Activated CD4-positive, alpha-beta T cell treated with anti-CD3 and anti-CD28 coated beads, Interleukin-2, amount 50 U/mL, for 24 hours (primary cell): Measurements from ENCODE around the gene TPK1.
"Not testable (repeated sequence)": the region's sequence is repeated elsewhere in the genome, so short reads cannot be mapped to it uniquely, and the experiment has no call there.

Experiments
- DNase-seq, 2 donors: peaks; one replicate each; pipeline ENCODE4 v3.0.0-alpha.2; 2020; ENCODE audit warnings: low read depth in 1 of 2, low spot score in 1 of 2

The TPK1 gene

GRCh38 chr7:144728551-144728950 lies 107.3 kb downstream of the TPK1 start:
- DNase-seq, result no peak

GRCh38 chr7:144726840-144727239 lies 109.0 kb downstream of the TPK1 start:
- DNase-seq, result not testable (repeated sequence)

GRCh38 chr7:144725070-144725469 lies 110.8 kb downstream of the TPK1 start:
- DNase-seq, result no peak

GRCh38 chr7:144723301-144723700 lies 112.6 kb downstream of the TPK1 start:
- no peak for DNase-seq

- no peak for DNase-seq
These were observed 115.1 kb downstream of the TPK1 start for GRCh38 chr7:144720710-144721109.

GRCh38 chr7:144720149-144720548 lies 115.7 kb downstream of the TPK1 start:
- DNase-seq, result no peak

GRCh38 chr7:144717720-144718119 lies 118.1 kb downstream of the TPK1 start:
- no peak for DNase-seq

GRCh38 chr7:144713850-144714249 lies 122.0 kb downstream of the TPK1 start:
- no peak for DNase-seq

- DNase-seq, result no peak
These were observed 125.1 kb downstream of the TPK1 start for GRCh38 chr7:144710791-144711190.

GRCh38 chr7:144709066-144709465 lies 126.8 kb downstream of the TPK1 start:
- no peak for DNase-seq

- DNase-seq, result no peak
These were observed 144.6 kb downstream of the TPK1 start for GRCh38 chr7:144691240-144691639.

- DNase-seq, result no peak
These were observed 153.1 kb downstream of the TPK1 start for GRCh38 chr7:144682581-144683280.

GRCh38 chr7:144676492-144676891 lies 159.4 kb downstream of the TPK1 start:
- DNase-seq, result no peak

GRCh38 chr7:144674550-144674949 lies 161.3 kb downstream of the TPK1 start:
- no peak for DNase-seq

GRCh38 chr7:144672869-144673268 lies 163.0 kb downstream of the TPK1 start:
- DNase-seq, result no peak

- DNase-seq, result no peak
These were observed 164.4 kb downstream of the TPK1 start for GRCh38 chr7:144671429-144671828.

GRCh38 chr7:144670218-144670617 lies 165.6 kb downstream of the TPK1 start:
- no peak for DNase-seq

GRCh38 chr7:144668503-144668902 lies 167.3 kb downstream of the TPK1 start:
- no peak for DNase-seq

- no peak for DNase-seq
These were observed 170.0 kb downstream of the TPK1 start for GRCh38 chr7:144665689-144666381.

GRCh38 chr7:144659211-144659610 lies 176.6 kb downstream of the TPK1 start:
- DNase-seq, result no peak

- DNase-seq, result no peak
These were observed 178.8 kb downstream of the TPK1 start for GRCh38 chr7:144656965-144657517.

GRCh38 chr7:144653449-144653848 lies 182.4 kb downstream of the TPK1 start:
- no peak for DNase-seq
